SHP77 (cell line): ENCODE data around the gene LHFPL6.

Source experiments
- DNase-seq, 2 experiments: peaks; one replicate each; lab custom pipeline; 2025; lab: John Stamatoyannopoulos, UW

Gene LHFPL6

DNA sequence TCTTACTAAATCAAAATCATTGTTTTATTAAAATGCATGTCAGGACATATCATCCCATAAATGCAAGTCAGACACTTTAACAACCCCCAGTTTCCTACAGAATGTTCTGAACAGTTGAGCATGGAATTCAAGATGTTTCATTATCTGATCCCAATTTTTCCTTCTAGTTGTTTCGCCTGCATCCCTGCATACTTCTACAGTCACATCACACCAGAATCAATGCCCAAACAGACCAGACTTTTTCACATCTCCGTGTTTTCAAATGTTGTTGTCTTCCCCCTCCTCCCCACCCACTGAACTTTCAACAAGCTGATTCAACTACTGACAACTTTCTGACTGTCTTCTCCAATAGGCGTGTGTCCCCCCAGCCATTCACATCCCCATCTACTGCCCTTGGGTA lies 48.6 kb downstream of the LHFPL6 start:
- DNase-seq, result no peak

DNA sequence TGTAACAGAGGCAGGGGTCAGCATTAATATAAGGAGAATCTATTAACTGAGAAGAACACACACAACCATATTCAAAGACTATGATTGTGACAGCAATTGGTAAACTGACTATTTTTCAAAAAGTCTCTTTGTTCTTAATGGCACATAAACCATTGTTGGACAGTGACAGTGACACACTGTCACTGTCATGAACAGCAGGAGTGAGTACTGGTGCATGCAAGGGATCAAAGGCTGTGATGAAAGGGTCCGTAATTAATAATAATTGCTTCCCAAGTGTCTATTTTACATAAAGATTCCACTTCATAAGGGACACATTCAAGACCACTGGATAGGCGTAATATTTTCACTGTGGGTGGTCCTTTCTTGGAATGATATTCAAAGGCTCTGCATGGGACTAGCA lies 50.7 kb downstream of the LHFPL6 start:
- DNase-seq, result no peak

DNA sequence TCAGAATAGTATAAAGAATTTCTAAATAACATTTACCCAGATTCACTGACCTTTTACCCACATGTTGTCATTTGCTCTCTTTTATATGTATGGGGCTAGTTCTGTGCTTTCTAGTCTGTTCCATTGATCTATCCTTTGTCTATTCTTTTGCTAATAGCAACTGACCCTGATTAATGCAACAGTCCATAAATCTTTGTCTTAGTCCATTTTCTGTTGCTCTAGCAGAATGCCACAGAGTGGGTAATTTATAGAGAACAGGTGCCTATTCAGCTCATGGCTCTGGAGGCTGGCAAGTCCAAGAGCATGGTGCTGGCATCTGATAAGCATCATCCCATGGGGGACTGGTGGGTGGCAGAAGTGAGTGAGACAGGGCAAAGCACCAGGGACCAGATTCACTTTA lies 52.1 kb downstream of the LHFPL6 start:
- no peak for DNase-seq

DNA sequence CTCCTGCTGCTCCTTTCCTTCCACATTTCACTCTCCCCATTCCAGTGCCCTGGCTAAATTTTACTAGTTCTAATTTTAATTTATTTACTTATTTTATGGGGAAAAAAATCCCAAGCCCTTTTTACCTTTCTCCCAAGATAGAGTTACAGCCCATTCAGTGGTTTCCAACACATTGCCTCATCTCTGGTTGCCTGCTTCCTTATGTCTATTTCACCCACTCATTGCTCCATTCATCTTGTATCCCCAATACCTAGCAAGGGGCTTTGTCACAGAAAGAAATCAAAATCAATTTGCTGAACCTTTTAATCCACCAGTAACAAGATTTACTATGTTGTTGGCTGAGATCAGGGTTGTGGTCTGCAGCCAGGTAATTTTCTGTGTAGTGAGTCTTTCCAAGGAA lies 55.9 kb downstream of the LHFPL6 start:
- no peak for DNase-seq

DNA sequence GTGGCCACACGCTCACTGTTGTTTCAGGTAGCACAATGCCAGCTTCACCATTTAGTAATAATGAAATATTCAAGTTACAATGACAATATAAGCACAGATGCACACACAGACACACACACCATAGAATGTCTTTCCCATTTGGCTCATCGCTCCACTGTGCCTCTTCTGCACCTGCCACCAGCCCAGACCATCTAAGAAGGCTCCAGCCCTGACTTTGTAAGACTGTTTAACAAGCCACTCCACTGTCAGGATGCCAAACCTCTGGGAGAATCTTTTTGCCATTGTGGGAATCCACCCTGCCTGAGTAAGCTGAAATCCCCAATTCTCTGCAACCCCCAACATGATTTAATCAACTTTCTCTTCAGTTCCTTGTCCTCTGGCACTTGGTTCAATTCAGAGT lies 60.6 kb downstream of the LHFPL6 start:
- no peak for DNase-seq

DNA sequence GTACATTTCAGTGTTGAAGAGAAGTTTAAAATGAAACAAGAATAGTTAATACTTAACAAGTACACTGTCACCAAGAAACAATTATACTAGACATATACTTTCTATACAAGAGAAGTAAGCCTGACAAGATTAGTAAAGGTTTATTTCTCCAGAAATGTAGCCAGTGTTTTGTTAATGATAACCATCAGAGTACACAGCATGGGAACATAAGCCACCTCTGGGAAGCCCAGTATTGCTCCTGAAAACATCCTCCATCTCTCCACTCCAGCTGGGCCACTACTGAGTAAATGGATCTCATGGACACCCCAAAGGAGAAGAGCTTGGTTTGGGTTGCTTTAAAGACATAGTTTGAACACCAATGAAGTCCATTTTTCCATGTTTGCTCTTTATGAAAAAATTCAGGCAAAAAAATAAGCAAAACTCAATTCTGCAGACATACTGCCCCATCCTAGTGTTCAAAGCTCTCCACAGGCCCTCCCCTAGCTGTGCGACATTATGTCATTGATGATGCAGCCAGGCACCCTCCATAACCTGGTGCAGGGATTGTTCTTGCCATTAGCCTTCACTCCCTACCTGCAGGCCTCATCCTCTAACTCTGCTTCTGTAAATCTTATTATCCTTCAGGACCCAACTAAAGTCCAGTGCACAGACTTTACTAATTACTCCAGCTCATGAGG lies 61.9 kb downstream of the LHFPL6 start:
- DNase-seq, result no peak

DNA sequence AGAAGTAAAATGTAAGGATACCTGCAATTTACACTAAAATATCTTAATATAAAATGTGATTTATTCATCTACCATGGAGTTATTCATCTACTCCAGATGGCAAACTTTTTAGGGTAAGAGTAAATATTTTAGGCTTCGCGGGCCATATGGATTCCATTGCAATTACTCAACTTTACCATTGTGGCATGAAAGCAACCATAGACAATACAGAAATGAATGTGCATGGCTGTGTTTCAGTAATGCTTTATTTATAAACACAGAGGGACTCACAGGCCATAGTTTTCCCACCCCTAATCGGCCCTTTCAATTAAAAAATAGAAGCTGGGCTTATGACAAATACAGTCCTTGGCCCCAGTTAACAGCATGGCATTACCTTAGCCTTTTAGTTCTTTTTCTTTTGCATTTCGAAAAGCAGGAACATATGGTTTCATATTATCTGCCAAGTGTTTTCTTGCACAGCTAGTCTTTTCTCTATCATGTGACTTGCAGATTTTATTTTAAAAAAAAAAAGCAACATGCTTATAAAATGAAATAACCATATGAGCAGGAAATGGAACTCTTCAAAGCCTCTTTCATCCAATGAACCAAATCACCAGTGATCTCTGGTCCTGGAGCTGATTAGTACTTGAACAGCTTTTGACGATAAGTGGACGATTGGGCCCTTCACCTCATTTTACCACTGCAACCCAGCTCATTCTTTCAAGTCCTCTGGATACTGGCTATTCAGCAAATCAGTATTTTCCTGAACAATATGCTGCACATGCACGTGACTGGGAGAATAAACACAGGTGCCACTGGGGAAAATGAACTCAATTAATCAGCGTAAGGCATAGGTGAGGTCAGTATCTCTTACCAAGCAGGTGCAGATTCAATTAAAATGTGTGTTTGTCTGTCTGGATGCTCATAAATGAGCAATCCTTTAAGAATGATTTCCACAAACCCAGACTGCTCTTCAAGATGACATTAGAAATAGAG lies 63.9 kb downstream of the LHFPL6 start:
- peak; percentile 86 to 91 for DNase-seq

DNA sequence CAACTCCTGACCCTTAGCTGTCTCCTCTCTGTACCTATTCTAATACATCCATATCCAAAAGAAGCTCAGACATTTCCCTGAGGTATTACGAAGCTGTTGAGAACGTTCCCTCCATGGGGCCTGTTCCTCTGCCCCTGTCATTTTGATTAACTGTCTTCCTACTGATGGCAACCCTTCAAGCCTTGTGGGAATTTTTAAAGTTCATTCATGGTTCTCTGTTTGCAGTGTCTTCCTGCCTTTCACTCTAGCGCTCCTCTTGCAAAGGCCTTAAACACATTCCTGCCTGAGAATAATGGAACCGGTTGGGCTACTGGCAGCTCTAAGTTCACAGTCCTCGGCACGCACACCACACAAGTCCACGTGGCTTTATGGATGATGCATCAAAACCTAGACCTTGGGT lies 66.1 kb downstream of the LHFPL6 start:
- DNase-seq, result no peak

DNA sequence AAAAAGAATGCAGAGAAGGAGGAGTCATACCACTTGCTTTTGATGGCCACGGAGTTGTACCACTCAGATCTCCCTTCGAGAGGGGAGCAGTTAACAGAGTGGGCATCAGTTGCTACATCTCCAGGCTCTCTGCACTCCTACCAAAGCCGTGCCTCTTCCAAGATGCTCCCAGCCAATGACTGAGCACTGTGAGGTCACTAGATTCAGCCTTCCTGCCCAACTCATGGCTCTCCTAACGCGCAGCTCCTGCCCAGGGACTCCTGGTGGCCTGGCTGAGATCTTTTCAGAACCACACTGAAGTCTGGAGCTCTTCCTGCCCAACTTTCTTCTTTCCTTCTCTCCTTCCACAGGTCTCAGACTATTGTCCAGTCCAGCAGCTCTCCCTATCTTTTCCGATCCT lies 66.7 kb downstream of the LHFPL6 start:
- peak in 1 of 2 experiments; percentile 37 for DNase-seq

DNA sequence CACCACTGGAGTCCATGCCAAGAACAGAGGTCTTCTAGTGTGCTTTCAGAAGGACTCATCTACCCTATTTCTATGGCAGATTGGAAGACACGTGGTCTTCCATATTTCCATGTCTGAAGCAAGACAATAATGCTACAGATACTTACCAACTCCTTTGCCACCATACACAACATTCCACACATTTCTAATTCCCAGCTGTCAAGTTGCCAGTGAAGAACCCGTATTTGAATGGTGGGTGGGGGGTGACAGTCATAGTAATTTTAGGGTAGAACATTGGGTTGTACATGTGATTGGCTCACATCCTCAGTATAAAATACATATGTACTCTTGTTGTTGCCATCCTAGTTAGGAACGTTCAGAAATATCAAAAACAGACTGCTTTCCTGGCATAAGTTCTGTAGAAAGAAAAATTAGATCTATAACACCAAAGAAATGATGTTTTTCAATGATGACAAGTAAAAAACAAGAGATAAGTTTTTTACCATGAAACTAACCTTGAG lies 69.3 kb downstream of the LHFPL6 start:
- no peak for DNase-seq

DNA sequence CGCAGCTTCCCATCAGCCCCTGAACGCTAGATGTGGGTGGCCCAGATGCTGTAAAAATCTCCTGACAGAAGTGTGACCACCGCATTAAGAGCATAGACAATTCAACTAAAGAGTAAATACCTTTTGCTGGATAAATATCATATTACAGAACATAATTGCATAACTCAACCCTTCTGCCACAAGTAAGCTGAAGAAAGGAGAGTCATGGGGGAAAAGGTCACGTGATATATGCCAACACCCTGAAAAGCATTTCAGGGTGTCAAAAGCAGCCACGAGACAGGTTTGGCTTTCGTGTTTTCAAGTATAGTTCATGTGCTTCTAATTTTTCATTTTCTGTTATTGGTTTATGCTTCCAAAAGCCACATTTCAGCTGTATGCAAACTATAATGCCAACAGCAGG lies 71.3 kb downstream of the LHFPL6 start:
- DNase-seq, result no peak

DNA sequence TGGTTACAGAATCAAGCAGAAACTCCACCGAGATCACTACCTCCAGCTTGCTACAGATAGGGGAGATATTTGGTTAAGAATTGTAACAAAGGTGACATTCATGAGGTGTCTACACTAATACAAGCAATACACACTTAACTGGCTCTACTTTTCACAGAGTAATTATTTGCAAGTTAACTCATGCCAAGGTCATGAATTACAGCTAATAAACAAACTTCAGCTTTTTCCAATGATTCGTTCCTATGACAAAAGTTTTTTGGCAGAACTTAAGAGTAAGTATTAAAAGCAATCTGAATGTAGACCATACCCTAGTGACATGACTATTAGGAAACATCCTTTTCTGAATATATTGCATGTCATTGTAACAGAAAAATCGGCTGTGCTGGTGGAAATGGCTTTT lies 72.1 kb downstream of the LHFPL6 start:
- no peak for DNase-seq

DNA sequence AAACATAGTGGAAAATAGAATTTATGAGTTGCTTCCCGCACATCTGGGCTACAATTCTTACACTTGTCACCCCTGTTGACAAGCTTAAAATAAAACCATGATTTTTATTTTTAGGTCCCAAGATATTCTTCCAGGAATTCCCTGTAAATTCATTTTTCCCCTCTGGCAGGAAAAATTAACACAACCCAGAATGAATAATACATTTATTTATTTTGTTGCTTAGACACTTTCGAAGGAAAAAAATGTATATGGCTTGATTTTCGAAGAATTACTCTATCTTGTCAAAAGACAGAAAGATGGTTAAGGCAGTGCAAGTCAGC lies 74.4 kb downstream of the LHFPL6 start:
- DNase-seq, result no peak

DNA sequence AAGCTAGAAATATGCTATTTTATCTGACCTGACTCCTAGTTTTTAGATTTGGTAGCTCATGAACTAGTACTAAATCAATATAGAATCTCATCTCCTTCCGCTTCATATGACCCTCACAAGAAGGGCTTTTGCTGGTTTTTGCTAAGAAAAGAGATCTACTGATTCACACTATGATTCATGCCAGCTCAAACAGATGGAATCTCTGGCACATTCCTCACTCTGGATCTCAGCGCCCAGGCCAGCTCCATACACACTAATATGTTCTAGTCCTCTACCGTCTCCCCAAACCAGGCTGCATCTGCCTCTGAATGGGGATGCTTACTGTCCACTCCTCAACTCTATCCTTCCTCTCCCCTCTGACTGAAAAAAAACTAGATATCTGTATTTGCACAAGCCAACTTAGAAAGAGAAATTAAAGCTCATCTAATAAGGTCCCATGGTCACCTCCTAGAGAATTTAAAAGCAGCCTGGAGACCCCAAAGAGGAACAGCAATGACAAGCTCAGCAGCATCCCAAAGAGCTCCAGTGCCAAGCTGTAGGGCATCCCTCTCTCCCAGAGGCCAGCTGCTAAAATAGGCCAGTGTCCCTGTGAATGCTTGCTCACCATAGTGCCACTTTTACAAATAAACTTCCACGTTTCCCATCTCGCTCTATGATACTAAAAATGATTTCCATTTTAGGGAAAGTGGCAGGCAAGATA lies 74.9 kb downstream of the LHFPL6 start:
- DNase-seq, result no peak

DNA sequence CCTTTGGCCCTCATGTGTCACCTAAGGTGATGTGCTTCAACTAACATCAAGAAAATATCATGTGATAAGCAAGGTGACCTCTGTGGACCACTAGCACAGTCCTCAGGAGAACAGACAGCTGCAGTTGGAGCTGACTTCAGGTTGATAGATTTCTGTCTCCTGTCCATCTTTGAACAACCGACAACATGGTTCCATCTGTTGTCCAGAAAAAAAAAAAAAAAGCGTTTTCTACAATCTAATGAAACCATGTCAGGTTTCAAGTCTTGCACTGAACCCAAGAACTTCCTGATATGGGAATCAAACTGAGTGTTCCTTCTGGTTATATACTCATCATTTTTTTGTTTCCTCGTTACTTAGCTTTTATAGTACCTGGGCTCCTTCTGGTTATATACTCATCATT lies 75.7 kb downstream of the LHFPL6 start:
- DNase-seq, result no peak

DNA sequence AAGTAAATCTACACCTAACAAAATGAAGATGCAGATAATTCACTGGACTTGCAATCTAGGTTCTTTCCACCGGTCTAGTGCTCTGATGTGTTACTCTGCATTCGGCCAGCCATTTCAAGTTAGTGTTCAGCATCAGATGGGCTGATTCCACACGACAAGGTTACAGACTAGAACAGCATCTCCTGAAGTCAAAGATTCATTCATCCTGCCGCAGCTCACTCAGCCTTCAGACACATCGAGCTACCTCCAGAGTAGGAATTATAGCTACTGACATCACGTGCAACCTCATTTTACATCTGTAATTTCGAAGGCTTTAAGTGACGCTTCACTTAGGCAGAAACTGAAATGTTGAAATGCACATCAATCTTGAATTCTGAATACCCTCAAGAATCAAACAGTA lies 76.5 kb downstream of the LHFPL6 start:
- no peak for DNase-seq

DNA sequence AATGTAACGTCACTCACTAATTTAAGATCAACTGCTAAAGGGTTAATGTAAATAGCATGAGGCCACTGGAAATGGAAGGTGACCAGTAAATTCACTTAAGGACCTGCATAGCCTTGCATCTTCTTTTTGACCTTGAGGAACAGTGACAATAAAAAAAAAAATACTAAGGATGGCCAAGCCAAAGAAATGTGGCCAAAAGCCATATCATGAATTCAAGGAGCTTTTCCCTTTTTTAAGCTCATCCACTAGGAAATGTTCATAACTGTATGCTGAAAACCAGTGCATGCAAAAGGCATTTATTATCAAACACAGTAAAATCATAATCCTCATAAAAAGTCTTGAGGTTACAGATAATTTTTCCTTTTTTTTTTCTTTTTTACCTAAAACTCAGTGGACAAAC lies 77.5 kb downstream of the LHFPL6 start:
- DNase-seq, result no peak

DNA sequence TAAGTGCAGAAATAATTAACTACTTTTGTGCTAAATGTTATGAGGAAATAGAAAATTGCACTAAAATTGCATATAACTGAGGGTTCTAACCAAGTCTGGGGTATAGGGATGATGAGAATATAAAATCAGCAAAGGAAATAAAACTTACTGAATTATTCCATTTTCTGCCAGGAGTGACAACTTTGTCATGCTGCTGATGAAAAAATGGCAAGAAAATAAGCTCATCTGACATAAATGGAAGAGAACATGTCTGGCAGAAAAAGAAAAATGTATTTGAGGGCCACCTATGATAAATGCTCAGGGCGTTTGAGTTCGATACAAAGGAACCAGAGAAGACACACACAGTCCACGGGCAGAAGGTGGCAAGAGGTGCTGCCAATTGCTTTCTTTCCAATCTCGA lies 78.2 kb downstream of the LHFPL6 start:
- no peak for DNase-seq

DNA sequence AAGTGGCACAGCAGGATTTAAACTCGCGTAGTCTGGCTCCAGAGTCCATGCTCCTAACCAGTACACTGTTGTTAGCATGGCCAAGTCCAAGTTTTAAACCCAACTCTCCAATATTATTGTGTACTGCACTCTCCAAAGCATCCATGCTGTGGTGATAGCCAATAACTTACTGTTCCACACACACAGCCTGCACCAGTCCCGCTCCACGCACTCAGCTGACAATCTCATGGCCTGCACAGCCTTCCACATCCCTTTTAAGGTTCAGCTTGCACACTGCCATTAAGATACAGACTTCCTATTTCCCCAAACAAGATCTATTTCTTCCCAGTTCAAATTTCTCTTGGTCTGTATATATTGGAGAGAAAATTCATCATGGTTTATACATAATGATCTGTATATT lies 80.7 kb downstream of the LHFPL6 start:
- no peak for DNase-seq

DNA sequence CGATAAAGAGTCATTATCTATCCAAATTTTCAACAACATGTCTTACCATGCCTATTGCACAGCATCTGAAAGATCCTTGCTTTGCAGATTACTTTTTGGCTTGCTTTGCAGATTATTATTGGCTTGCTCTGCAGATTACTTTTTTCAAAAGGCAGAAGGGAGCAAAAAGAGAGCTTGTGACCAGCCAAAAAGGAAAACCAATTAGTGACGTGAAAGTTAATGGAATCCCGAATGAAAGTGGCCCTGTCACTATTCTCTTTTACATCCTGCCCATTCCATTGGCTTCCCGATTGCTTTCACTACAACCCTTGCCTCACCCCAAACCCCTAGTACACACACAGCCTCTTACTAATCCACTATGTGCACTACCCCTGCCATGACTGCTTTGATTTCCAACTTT lies 81.3 kb downstream of the LHFPL6 start:
- no peak for DNase-seq

DNA sequence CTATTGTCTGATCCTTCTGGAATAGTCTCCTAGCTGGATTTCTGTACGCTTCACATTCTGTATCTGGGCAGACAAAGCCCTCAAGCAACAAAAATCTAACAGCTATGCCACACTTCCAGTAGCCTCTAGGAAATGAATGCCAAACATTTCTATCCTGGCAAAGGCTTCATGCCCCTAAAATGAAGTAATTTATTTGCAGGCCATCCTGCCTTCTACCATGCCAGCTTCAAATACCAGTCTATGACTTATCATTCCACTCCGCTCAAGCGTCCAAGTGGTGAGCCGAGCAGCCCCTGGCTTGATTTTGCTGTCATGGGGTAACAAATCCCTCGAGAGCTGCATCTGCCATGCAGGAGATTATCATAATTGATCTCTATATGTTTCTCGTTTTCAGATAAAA lies 86.9 kb downstream of the LHFPL6 start:
- DNase-seq, result no peak

DNA sequence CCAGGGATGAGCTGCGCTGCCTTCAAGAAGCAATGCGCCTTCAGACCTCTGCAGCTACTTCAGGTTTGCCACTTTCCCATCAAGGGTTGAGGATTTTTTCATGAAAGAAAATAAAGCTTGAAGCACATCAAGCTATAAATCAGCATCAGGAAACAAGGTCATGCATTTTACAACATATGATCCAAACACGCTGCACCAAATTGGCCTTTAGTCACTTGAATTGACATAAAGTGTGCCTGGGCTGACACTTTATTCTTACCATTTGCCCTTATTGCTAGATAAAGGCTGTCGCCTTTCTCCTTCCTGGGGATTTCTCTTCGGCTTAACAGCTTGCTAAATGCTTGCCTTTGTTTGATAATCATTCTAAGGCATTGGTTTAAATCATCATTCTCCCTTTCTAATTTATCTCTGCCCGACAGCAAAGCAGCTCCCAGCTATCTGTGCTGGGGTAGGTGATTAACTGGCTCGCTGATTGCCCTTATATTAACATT lies 87.7 kb downstream of the LHFPL6 start:
- DNase-seq, result no peak

DNA sequence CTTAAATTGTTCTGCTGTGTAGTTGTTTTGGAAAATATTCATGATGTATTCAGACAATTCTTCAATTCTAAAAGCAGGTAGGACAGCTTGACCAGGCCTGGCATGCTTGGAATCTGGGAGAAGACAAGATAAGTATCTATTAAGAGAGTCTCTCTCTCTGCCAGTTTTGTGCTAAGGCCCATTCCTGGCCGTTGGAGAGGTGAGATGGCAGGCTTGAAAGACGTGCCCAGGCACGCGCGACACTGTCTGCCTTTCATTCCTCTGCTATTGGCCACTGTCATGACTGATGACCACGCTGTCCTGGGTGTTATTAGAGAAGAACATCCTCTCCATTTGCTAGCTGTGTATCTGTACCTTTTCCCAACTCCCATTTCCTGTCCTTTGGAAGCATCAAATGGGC lies 90.3 kb downstream of the LHFPL6 start:
- DNase-seq, result no peak
